Measurements from ENCODE around the gene EXOC7.

EXOC7 gene

DNA sequence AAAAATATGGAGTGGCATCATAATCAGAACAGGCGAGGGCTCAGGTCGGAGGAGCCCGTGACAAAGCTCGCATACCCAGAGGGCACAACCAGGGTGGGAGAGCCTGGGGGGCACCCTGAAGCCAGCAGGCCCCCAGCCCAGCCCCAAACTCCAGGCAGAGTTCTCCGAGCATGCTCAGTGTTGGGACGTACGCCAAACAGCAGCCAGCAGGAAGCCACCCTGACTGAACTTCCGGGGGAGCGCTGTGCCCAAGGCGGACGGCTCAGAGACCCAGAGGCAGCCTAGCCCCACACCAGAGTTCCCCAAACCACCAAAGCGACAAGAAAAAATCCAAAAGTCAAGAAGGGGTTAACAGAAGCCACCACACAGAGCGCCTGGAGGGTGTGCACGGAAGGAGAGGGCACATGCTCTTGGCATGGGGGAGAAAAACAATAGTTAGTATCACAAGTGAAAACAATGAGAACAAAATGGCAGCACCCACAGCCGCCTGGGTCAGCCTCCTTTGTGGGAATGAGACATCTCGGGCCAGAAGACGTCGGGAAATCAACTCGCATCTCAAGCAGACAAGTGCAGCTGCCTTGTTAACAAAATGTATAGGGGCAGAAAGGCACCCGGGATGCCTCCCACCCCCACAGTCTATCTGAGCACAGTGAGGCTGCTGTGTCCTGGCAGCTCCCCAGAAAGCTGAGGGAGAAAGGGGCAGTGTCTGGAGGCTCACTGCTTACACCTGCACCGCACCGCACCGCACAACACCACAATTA lies 11.9 kb downstream of the EXOC7 start:
- H3K4me3 Mint-ChIP-seq = peak overlapping the region; percentile 65
- peaks cover 4% of the 10 kb centered on the region for H3K4me1 Mint-ChIP-seq (ENCODE audit: low read depth)
- H3K27me3 Mint-ChIP-seq (ENCODE audit: low read depth) = no peaks in the 10 kb centered on the region
- DNase-seq (ENCODE audit: low spot score) = no peak
- H3K27ac Mint-ChIP-seq = peak overlapping the region; percentile 82
- H3K36me3 Mint-ChIP-seq (ENCODE audit: low read depth) = peaks cover 37% of the 10 kb centered on the region
- no peaks in the 10 kb centered on the region for H3K9me3 Mint-ChIP-seq

DNA sequence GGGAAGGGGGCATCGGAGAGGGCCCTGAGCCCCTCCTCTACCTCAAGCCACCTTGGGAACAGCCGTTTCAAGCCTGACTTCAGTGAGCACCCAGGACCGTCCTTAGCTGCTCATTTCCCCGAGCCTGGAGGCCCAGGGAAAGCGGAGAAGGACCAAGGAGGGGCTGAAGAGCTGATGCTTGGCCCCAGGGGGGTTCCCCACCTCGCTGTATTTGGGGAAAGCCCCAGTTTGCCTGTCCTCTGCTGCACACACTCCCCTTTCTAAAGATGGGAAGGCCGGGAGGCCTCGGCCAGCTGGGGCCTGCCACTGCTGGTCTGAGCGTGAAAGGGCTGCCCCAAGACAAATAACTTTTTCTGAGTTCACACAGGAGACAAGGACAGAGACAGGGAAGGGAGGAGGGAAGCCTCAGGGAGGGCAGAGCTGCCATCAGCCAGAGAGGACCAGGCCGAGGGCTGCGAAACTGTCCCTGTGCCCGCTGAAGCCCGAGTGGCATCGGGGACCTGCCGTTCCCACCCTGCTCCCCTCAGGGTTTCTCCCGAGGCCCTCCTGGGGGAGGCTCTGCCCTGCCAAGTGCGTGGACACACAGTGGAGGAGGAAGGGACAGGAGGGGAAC lies 13.0 kb downstream of the EXOC7 start:
- H3K27me3 Mint-ChIP-seq (ENCODE audit: low read depth) = no peaks in the 10 kb centered on the region
- no peaks in the 10 kb centered on the region for H3K9me3 Mint-ChIP-seq
- DNase-seq (ENCODE audit: low spot score) = no peak
- H3K4me3 Mint-ChIP-seq = no peak overlapping the region
- H3K4me1 Mint-ChIP-seq (ENCODE audit: low read depth) = peaks cover 4% of the 10 kb centered on the region
- no peak overlapping the region for H3K27ac Mint-ChIP-seq
- peaks cover 41% of the 10 kb centered on the region for H3K36me3 Mint-ChIP-seq (ENCODE audit: low read depth)

DNA sequence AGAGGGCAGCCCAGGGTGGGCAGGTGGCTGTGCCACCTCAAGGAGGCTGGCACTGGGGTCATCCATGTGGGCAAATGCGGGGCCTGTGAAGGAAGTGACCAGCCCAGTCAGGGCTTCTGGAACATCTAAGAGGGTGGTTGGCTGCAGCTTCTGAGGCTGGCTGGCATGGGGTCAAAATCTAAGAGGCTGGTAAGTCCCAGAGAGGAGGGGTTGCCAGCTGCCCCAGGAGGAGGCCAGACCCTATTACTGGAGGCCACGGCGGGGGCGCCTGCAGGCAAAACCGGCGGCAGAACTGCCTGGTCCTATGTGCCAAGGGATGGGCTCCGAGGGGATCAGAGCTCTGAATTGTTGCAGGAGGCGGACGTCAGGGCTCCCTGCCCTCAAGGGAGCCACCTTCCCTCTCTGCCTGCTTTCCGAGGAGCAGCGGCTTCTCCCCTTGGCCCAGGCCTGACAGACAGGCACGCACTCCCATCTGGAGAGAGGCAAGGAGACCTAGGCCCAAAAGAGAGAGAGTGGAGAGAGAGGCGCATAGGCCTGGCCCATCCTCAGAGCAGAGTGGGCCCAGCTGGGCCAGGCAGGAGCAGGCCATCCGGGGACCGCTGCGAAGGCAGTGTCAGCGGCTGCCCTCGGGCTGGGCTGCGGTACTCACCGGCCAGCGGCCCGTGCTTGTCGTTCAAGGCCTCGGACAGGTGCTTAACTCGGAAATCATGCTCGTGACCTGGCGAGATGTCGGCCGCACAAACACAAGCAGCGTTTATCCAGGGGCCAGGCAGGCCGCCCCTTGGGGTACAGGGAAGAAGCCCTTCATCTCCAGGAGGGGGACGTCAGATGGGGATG lies 13.7 kb downstream of the EXOC7 start:
- Mint-ChIP-seq H3K27me3 (ENCODE audit: low read depth) (no peaks in the 10 kb centered on the region), H3K9me3 (no peaks in the 10 kb centered on the region), H3K4me3 (no peak overlapping the region), H3K4me1 (ENCODE audit: low read depth) (peaks cover 4% of the 10 kb centered on the region), H3K36me3 (ENCODE audit: low read depth) (peaks cover 41% of the 10 kb centered on the region), H3K27ac (no peak overlapping the region)
- no peak for DNase-seq (ENCODE audit: low spot score)

DNA sequence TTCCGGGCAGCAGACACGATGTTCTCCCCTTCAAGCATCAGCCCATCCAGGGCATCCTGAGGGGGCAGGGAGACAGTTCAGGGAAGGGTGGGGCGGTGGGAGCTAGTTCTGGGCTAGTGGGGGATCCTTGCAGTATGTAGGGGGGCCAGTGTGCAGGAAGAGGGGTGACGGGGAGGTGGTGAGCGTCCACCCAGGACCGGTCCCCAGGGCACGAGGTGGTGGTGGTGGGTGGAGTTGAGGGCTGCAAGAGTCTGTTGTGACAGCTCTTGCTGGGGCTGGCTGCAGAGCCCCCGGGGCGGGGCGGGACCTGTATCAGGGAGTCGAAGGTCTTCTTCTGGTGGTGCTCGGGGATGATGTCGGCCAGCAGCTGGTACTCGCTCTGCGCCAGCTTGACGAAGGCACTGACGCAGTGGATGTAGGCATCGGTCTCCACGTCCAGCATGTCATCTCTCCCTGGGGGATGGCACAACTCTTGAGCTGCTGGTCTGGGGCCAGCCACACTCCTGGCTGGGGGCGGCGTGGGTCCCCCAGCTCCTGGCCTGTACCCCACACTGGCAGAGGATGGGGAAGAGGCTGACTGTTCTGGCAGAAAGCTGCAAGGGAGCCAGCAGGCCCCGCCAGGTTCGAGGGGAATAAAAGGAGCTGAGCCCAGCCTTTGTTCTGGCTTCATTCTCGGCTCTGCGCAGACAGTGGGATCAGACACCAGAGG lies 14.6 kb downstream of the EXOC7 start:
- H3K27ac Mint-ChIP-seq = no peak overlapping the region

DNA sequence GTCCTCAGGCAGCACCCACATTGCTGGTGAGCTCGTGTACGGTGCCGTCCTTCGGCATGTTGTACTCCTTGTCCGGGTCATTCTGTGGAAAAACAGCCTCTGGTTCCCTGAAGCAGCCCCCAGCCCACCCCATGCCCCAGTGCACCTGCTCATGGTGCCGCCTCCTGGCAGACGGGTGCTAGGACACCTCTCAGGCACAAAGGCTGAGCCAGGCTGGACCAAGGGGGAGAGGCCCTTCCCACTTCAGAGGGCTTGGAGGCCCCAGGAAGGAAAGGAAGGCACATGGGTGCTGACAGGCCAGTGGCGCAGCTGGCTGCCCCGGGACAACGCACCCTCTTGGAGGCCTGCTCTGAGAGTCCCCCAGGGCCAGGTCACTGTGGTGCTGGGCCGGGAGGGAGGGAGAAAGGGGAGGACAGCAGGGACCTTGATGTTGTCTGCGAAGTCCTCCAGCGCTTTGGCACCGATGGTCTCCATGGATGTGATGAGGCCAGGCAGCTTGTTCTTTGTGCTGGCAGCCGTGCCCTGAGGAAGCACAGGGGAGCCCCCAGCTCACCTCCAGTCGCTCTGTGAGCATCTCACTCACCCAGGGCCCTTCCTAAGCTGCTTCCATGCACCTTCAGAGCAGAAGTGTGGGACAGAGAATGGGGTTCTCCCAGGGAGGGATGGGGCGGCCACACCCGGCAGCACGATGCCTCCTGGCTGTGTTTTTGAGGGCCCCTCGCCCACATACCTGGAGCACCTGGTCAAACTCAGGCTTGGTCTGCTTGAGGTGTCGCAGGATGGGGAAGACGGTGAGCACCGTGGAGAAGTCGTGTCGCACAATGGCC lies 15.3 kb downstream of the EXOC7 start:
- Mint-ChIP-seq H3K4me1 (ENCODE audit: low read depth) (peaks cover 4% of the 10 kb centered on the region), H3K27me3 (ENCODE audit: low read depth) (no peaks in the 10 kb centered on the region), H3K4me3 (no peak overlapping the region), H3K27ac (no peak overlapping the region), H3K9me3 (no peaks in the 10 kb centered on the region), H3K36me3 (ENCODE audit: low read depth) (peaks cover 37% of the 10 kb centered on the region)
- DNase-seq (ENCODE audit: low spot score) = no peak

More for the DNA sequence above, 14.6 kb downstream of the EXOC7 start:
- Mint-ChIP-seq H3K27me3 (ENCODE audit: low read depth) (no peaks in the 10 kb centered on the region), H3K4me3 (no peak overlapping the region), H3K9me3 (no peaks in the 10 kb centered on the region), H3K36me3 (ENCODE audit: low read depth) (peaks cover 41% of the 10 kb centered on the region), H3K4me1 (ENCODE audit: low read depth) (peaks cover 4% of the 10 kb centered on the region)
- no peak for DNase-seq (ENCODE audit: low spot score)

DNA sequence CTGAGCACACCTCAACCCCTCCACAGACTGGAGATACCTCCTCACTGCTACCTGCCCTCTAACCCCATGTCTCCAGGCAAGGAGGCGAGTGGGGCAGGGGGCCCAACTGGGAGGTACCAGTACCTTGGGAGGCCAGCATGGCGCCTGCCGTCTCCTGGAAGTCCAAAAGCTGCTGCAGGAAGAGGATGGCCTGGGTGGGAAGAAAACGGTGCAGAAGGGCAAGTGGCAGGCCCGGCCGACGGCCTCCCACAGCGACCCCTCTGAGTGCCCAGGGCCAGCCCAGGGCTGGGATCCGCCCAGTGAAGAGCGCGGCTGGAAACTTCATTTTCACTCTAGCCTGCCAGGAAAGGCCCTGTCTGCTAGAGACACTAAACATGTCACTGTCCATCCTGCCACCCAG lies 16.1 kb downstream of the EXOC7 start:
- no peaks in the 10 kb centered on the region for H3K27me3 Mint-ChIP-seq (ENCODE audit: low read depth)
- no peaks in the 10 kb centered on the region for H3K9me3 Mint-ChIP-seq
- H3K36me3 Mint-ChIP-seq (ENCODE audit: low read depth) = peaks cover 33% of the 10 kb centered on the region
- no peak overlapping the region for H3K27ac Mint-ChIP-seq
- H3K4me1 Mint-ChIP-seq (ENCODE audit: low read depth) = peaks cover 4% of the 10 kb centered on the region
- DNase-seq (ENCODE audit: low spot score) = no peak
- no peak overlapping the region for H3K4me3 Mint-ChIP-seq

DNA sequence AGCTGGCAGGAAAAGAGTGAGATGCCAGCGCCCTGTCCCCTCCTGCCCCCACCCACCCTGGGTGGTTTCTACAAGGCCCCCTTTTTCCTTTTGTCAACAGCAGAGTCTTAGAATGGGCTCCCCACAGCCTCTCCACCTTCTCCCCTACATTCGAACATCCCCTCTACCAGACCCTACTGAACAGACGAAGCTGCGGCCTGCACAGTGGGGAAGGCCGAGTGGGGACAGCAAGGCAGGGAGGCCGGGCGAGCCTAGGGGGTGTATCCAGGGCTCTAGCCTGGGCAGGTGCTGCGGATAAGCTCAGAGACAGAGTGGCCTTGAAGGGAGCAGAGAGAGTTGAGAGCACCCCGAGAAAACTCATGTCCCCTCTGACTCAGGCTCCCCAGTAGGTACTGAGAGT lies 17.2 kb downstream of the EXOC7 start:
- peaks cover 30% of the 10 kb centered on the region for H3K36me3 Mint-ChIP-seq (ENCODE audit: low read depth)
- H3K4me3 Mint-ChIP-seq = no peak overlapping the region
- H3K4me1 Mint-ChIP-seq (ENCODE audit: low read depth) = no peaks in the 10 kb centered on the region
- no peak overlapping the region for H3K27ac Mint-ChIP-seq
- DNase-seq (ENCODE audit: low spot score) = no peak
- no peaks in the 10 kb centered on the region for H3K27me3 Mint-ChIP-seq (ENCODE audit: low read depth)
- H3K9me3 Mint-ChIP-seq = no peaks in the 10 kb centered on the region

DNA sequence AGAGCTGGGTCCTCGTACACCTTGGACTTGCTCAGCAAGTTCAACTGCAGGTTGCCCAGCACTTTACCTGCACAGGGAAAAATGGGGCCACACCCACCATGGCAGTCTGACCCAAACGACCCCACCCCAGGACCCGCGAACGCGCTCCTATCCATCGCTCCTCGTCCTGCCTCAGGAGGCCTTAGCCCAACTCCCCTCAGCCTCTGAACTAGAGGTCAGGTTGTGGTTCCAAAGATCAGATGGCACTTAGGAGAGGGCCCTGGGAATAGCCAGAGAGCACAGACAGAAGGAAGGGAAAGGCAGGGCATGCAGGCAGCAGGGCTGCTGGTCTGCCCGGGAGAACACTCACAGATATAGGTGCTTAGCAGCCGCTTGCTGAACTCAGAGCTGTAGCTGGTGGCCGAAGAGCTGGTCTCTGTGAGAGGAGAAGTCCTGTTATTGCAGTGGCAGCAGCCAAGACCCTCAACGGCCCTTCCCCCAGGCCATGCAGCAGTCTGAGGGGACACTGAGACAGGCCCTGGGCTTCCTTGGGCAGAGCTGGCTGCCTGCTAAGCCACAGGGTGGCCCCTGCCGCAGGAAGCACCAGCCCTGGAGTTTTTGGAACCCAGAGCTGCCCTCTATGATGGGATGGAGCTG lies 17.7 kb downstream of the EXOC7 start:
- Mint-ChIP-seq H3K27me3 (ENCODE audit: low read depth) (no peaks in the 10 kb centered on the region), H3K9me3 (no peaks in the 10 kb centered on the region), H3K4me1 (ENCODE audit: low read depth) (no peaks in the 10 kb centered on the region), H3K4me3 (no peak overlapping the region), H3K27ac (no peak overlapping the region), H3K36me3 (ENCODE audit: low read depth) (peaks cover 29% of the 10 kb centered on the region)
- no peak for DNase-seq (ENCODE audit: low spot score)

DNA sequence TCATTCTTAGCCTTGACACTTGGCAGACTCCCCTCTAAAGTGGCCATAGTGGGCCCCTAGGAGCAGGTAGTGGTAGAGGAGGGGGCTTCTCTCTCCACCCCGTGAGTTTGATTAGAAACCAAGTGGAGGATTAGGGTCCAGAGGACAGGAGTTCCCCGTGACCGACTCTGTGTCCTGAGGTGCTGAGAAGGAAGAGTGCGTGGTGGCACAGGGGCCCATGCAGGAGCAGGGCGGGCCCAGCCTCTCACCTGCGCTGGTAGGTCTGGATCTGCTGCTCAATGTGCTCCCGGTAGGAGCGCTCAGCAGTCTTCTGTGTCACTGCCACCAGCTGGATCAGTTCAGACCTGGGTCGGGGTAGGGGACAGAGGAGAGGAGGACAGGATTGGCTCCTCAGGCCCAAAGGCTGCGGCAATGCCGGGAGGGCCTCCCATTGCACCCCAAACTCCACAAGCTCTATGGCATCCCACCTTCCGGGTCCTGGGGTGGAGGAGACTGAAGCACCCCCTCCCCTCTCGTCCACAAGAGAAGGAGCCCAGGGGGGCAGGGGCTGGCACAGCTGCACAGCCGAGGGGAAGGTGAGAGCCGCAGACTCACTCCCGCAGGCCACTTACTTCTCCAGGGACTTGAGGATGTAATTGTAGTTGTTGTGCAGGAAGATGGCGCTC lies 18.4 kb downstream of the EXOC7 start:
- DNase-seq (ENCODE audit: low spot score) = no peak
- no peak overlapping the region for H3K4me3 Mint-ChIP-seq
- H3K36me3 Mint-ChIP-seq (ENCODE audit: low read depth) = peaks cover 29% of the 10 kb centered on the region
- no peak overlapping the region for H3K27ac Mint-ChIP-seq
- H3K9me3 Mint-ChIP-seq = no peaks in the 10 kb centered on the region
- no peaks in the 10 kb centered on the region for H3K4me1 Mint-ChIP-seq (ENCODE audit: low read depth)
- H3K27me3 Mint-ChIP-seq (ENCODE audit: low read depth) = no peaks in the 10 kb centered on the region

DNA sequence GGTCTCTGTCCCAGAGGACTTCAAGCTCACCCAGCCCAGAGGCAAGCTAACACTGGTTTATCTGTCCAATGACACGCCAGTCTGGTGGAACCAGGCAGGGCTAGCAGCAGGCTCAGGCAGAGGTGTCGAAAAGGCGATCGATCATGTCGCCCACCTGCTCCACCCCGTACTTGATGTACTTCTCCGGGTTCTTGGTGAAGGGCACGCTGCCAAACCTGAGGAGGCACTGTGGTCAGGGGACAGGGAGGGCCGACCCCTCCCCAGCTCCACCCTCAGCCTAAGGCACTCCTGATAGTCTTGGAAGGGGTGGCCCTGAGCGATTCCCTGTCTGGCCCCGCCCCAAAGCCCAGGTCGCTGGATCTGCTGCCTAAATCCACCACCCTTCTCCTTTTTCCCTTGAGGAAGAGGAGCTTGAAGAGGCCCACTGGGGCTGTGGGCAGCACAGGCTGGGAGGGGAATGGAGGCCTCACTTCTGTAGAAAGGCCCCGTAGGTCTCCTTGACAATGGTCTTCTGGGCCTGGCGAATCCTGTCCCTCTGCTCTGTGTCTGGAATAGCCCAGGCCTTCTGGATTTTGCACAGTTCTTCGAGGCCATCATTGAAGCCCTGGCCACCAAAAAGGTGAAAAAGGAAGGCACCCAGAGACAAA lies 19.9 kb downstream of the EXOC7 start:
- no peak for DNase-seq (ENCODE audit: low spot score)
- Mint-ChIP-seq H3K36me3 (ENCODE audit: low read depth) (peaks cover 22% of the 10 kb centered on the region), H3K4me1 (ENCODE audit: low read depth) (no peaks in the 10 kb centered on the region), H3K9me3 (no peaks in the 10 kb centered on the region), H3K27ac (no peak overlapping the region), H3K4me3 (no peak overlapping the region), H3K27me3 (ENCODE audit: low read depth) (peaks cover 10% of the 10 kb centered on the region)

DNA sequence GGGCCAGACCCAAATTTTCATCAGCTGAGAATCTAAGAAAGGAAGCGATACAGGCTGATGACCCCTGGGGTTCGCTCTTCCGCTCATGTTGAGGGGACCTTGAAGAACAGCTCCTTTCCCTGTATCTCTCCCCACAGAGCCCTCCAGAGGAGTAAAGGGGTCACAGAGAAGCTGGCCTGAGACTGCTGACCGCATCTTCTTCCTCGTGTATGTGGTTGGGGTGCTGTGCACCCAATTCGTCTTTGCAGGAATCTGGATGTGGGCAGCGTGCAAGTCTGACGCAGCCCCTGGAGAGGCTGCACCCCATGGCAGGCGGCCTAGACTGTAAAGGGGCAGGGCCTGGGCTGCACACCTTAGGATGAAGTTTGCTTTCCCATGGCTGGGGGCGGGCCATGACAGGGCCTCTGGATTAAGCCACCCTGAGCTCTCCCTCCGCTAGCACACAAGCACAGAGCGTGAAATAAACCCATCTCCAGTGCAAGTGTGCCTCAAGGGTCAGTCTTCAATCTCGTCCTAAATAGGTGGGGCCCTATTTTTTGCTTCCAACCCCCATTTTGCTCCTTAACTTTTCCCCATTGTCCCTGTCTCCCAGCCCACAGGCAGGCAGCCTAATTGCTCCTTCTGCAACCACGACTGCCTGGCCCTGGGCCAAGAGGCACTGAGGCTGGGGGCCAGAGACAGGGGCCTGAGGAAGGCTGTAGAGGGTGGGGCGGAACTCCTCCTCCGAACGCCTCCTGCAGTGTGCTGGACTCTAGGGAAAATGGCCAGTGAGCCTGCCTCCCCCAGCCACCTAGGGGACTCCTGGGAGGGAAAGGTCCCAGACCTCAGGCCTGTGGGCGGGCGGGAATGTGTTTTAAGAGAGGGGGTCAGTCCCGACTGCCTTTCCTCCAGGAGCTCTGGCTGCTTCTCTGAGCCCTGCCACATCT lies 21.0 kb downstream of the EXOC7 start:
- Mint-ChIP-seq H3K4me3 (no peak overlapping the region), H3K36me3 (ENCODE audit: low read depth) (peaks cover 19% of the 10 kb centered on the region), H3K4me1 (ENCODE audit: low read depth) (no peaks in the 10 kb centered on the region), H3K27ac (no peak overlapping the region), H3K9me3 (no peaks in the 10 kb centered on the region), H3K27me3 (ENCODE audit: low read depth) (peaks cover 18% of the 10 kb centered on the region)
- DNase-seq (ENCODE audit: low spot score) = no peak
